Endothelial cell of umbilical vein (primary cell): ENCODE results near the gene KANSL1. TPM values are rescaled to one million over a fixed set of nuclear protein-coding genes. Genes with fewer than 3 reads are reported as not detected.

Experiments
- BruUV-seq: library from RNA; stranded (reverse); fragments of 400-500 nt; replicated peaks from 2 replicates; lab custom pipeline; 2021; lab: Mats Ljungman, UMichigan
- CTCF ChIA-PET: fragments of 300-600, 350-600 bp; sonication (Branson Sonifier 250); formaldehyde crosslinking; loops from one replicate; lab custom pipeline; 2021; ENCODE audit warnings: antibody characterized with exemption, inconsistent platforms; lab: Charles Lee
- POLR2A ChIA-PET: fragments of 300-600, 350-600 bp; sonication (Branson Sonifier 250); formaldehyde crosslinking; loops from one replicate; lab custom pipeline; 2021; ENCODE audit warnings: antibody characterized with exemption, inconsistent platforms; lab: Charles Lee
- DNase-seq: peaks from one replicate; pipeline ENCODE4 v3.0.0-alpha.2; 2011; ENCODE audit warnings: low read depth, low spot score
- FAIRE-seq: peaks from 2 replicates; lab custom pipeline; 2011; peaks lifted over from hg19 to GRCh38; lab: Jason Lieb, UNC
- H2AFZ ChIP-seq: 2 replicates; pipeline ENCODE4 v1.6.0; 2012; ENCODE audit warnings: low read depth, low read length, control low read depth, inconsistent platforms
- H3K27ac ChIP-seq: 2 replicates; pipeline ENCODE4 v1.5.1; 2011; ENCODE audit warnings: low read depth, mild to moderate bottlenecking, control low read depth, low read length, moderate library complexity; ENCODE audit not compliant: insufficient read depth
- H3K27me3 ChIP-seq, 2 experiments: 2 replicates each; pipeline versions ENCODE4 v1.6.0 to v1.6.1; 2011; ENCODE audit warnings: low read length in 2 of 2, mixed read lengths in 1 of 2; ENCODE audit not compliant: control insufficient read depth in 2 of 2, insufficient read depth in 2 of 2
- H3K36me3 ChIP-seq, 2 experiments: 2 replicates in 1 of 2; 3 replicates in 1 of 2; pipeline ENCODE4 v1.5.1; 2011; ENCODE audit warnings: low read length in 2 of 2, mild to moderate bottlenecking in 1 of 2, moderate library complexity in 1 of 2; ENCODE audit not compliant: control insufficient read depth in 2 of 2, insufficient read depth in 2 of 2; ENCODE audit errors: extremely low read depth in 1 of 2
- H3K4me1 ChIP-seq: 3 replicates; pipeline ENCODE4 v1.5.1; 2011; ENCODE audit warnings: mild to moderate bottlenecking, low read length; ENCODE audit not compliant: control insufficient read depth, insufficient read depth; ENCODE audit errors: extremely low read depth
- H3K4me2 ChIP-seq: 2 replicates; pipeline ENCODE4 v1.6.1; 2011; ENCODE audit warnings: low read length, control low read depth, mixed read lengths; ENCODE audit not compliant: insufficient read depth
- H3K4me3 ChIP-seq, 3 experiments: fragments of 200-600 bp in 1 of 3; sonication (generic), shearing (Covaris generic) in 1 of 3; replicated peaks in 1 of 3; 2 replicates each; pipeline ENCODE4 v1.5.1; 2011 to 2016; ENCODE audit warnings: control low read depth in 3 of 3, low read length in 3 of 3, mild to moderate bottlenecking in 2 of 3, inconsistent platforms in 1 of 3, low read depth in 1 of 3, moderate library complexity in 1 of 3; ENCODE audit not compliant: insufficient read depth in 1 of 3
- H3K79me2 ChIP-seq: 2 replicates; pipeline ENCODE4 v1.6.0; 2012; ENCODE audit warnings: low read length, inconsistent platforms; ENCODE audit not compliant: control insufficient read depth, insufficient read depth
- H3K9ac ChIP-seq: replicated peaks from 2 replicates; pipeline ENCODE3; 2011; ENCODE audit warnings: low read length, control low read depth; ENCODE audit not compliant: insufficient read depth; ENCODE audit errors: extremely low read depth
- H3K9me1 ChIP-seq: replicated peaks from 3 replicates; pipeline ENCODE4 v1.6.0; 2011; ENCODE audit warnings: mild to moderate bottlenecking, low read length; ENCODE audit not compliant: control insufficient read depth, insufficient read depth; ENCODE audit errors: extremely low read depth
- H3K9me3 ChIP-seq: replicated peaks from 2 replicates; pipeline ENCODE4 v1.5.1; 2012; ENCODE audit warnings: low read length, inconsistent platforms; ENCODE audit not compliant: control insufficient read depth, insufficient read depth
- H4K20me1 ChIP-seq: replicated peaks from 2 replicates; pipeline ENCODE3; 2011; ENCODE audit warnings: mild to moderate bottlenecking, low read length; ENCODE audit not compliant: control insufficient read depth, insufficient read depth; ENCODE audit errors: extremely low read depth
- CTCF ChIP-seq, 2 donors: IDR thresholded peaks; 1 replicate in 1 of 2; 2 replicates in 1 of 2; pipeline ENCODE4 v1.5.1; 2011; ENCODE audit warnings: low read length in 2 of 2, mild to moderate bottlenecking in 2 of 2, moderate library complexity in 2 of 2, control low read depth in 1 of 2, inconsistent platforms in 1 of 2, low read depth in 1 of 2; ENCODE audit not compliant: insufficient read depth in 1 of 2; ENCODE audit errors: extremely low read depth in 1 of 2
- FOS ChIP-seq: IDR thresholded peaks from 2 replicates; pipeline ENCODE4 v1.6.1; 2011; ENCODE audit warnings: mild to moderate bottlenecking, low read length, moderate library complexity, borderline replicate concordance; ENCODE audit not compliant: insufficient read depth
- GATA2 ChIP-seq: IDR thresholded peaks from 2 replicates; pipeline ENCODE4 v1.7.0; 2011; ENCODE audit warnings: low read depth, mild to moderate bottlenecking, moderate library complexity, mixed read lengths, low read length; ENCODE audit not compliant: insufficient read length, insufficient read depth
- JUN ChIP-seq: IDR thresholded peaks from 2 replicates; pipeline ENCODE4 v1.6.1; 2011; ENCODE audit warnings: borderline replicate concordance, low read depth; ENCODE audit not compliant: insufficient read length, insufficient read depth
- MAX ChIP-seq: IDR thresholded peaks from 2 replicates; pipeline ENCODE4 v1.6.1; 2011; ENCODE audit not compliant: insufficient read depth, insufficient read length
- POLR2A ChIP-seq: IDR thresholded peaks from 2 replicates; pipeline ENCODE4 v1.6.1; 2012; ENCODE audit warnings: low read depth, mild to moderate bottlenecking, control low read depth, low read length
- POLR2AphosphoS5 ChIP-seq: IDR thresholded peaks from 2 replicates; pipeline ENCODE4 v1.6.1; 2012; ENCODE audit warnings: low read depth, mild to moderate bottlenecking, control low read depth, low read length, moderate library complexity; ENCODE audit not compliant: insufficient read depth
- dilution Hi-C: fragments of 300-500 bp; cut with MboI; formaldehyde crosslinking; loops from one replicate; pipeline ENCODE4 v1.15.0; 2019; ENCODE audit warnings: low sequenced_read_pairs; ENCODE audit not compliant: extremely low pct_ligation_motif_present
- intact Hi-C: fragments of 100-400 bp; cut with micrococcal nuclease; formaldehyde crosslinking; loops from one replicate; pipeline ENCODE4 v1.10.0; 2022
- polyA plus RNA-seq, 4 experiments: library from polyadenylated mRNA; depleted of rRNA in 3 of 4; stranded (reverse) in 3 of 4; unstranded in 1 of 4; fragments of >200 nt; gene quantifications; 2 replicates each; pipeline versions ENCODE4 v1.2.1 to v1.2.3, GENCODE V29; 2011 to 2012; ENCODE audit warnings: missing spikeins in 1 of 4
- total RNA-seq: library from RNA; stranded (reverse); gene quantifications from 2 replicates; pipeline ENCODE4 v1.2.3, GENCODE V29; 2021

The KANSL1 gene
- total and polyA plus RNA-seq, 2 donors (not counting 3 experiments of a cell fraction or from before 2014, with no cell fraction given), result 29.1 to 74.0 TPM

GRCh38 chr17:46148247-46148646, 45.0 kb downstream of the KANSL1 start:
- intact Hi-C loops, result no loop called here
- Histone ChIP-seq H3K4me3 (no peak overlapping the region), H2AFZ (no peak overlapping the region), H3K27ac (no peak overlapping the region), H3K9me1 (no peaks in the 10 kb centered on the region), H3K36me3 (no peaks in the 10 kb centered on the region), H3K9me3 (no peaks in the 10 kb centered on the region), H3K79me2 (peaks cover 92% of the 10 kb centered on the region), H3K9ac (no peak overlapping the region), H3K27me3 (no peaks in the 10 kb centered on the region), H3K4me2 (no peak overlapping the region), H4K20me1 (peaks cover 40% of the 10 kb centered on the region), H3K4me1 (peaks cover 21% of the 10 kb centered on the region)
- no TSS peak for BruUV-seq
- TF ChIP-seq CTCF (IDR thresholded peaks at IDR 0.05; ENCODE audit: extremely low read depth in 1 of 2, insufficient read depth in 1 of 2, low read depth in 1 of 2, low read length in 2 of 2) (no peak), POLR2A (no peak), JUN (no peak), MAX (no peak), POLR2AphosphoS5 (no peak), GATA2 (no peak)
- ChIA-PET CTCF (no interaction called here), POLR2A (no interaction called here)
- DNase-seq (no peak), FAIRE-seq (no peak)
- dilution Hi-C loops, result no loop called here

GRCh38 chr17:46147296-46147695, 45.9 kb downstream of the KANSL1 start:
- POLR2A ChIA-PET, result no interaction called here
- Histone ChIP-seq H3K9me1 (no peaks in the 10 kb centered on the region), H3K4me2 (no peak overlapping the region), H2AFZ (no peak overlapping the region), H4K20me1 (peaks cover 44% of the 10 kb centered on the region), H3K79me2 (peaks cover 92% of the 10 kb centered on the region), H3K27me3 (no peaks in the 10 kb centered on the region), H3K36me3 (no peaks in the 10 kb centered on the region), H3K4me1 (peaks cover 16% of the 10 kb centered on the region), H3K9ac (no peak overlapping the region), H3K9me3 (no peaks in the 10 kb centered on the region), H3K4me3 (no peak overlapping the region), H3K27ac (no peak overlapping the region)
- no TSS peak for BruUV-seq
- FAIRE-seq (no peak), DNase-seq (no peak)
- TF ChIP-seq POLR2A (no peak), MAX (no peak), GATA2 (no peak), JUN (no peak), FOS (no peak)
- dilution Hi-C loops (no loop called here), intact Hi-C loops (no loop called here)
- CTCF ChIA-PET, result no interaction called here
